Uterus (tissue), 2 donors: ENCODE results near the gene COLEC11.

ENCODE experiments used
- CTCF ChIP-seq, 4 experiments: fragments of 200-600 bp in 2 of 4; fragments of 450-650 bp in 2 of 4; sonication (generic) in 2 of 4; IDR thresholded peaks; one replicate each; pipeline ENCODE4 v1.5.1; 2016 to 2019; ENCODE audit warnings: antibody characterized with exemption in 4 of 4, mild to moderate bottlenecking in 2 of 4, moderate library complexity in 1 of 4
- POLR2A ChIP-seq, 2 donors: fragments of 450-650 bp; IDR thresholded peaks; one replicate each; pipeline ENCODE4 v1.6.1; 2016; ENCODE audit warnings: antibody characterized with exemption in 2 of 2, mild to moderate bottlenecking in 1 of 2, moderate library complexity in 1 of 2

GRCh38 chr2:3665886-3666612 is 71.1 kb downstream of the COLEC11 start:
- no peak for TF ChIP-seq CTCF (IDR thresholded peaks at IDR 0.05)
- no peak for TF ChIP-seq POLR2A (IDR thresholded peaks at IDR 0.05)
